G401 (cell line): Measurements from ENCODE around the gene SH3TC1. TPM values are rescaled to one million over a fixed set of nuclear protein-coding genes. Genes with fewer than 3 reads are reported as not detected.

Experiments used
- DNase-seq: peaks from one replicate; pipeline ENCODE4 v3.0.0-alpha.2; 2015; ENCODE audit warnings: low spot score
- in situ Hi-C: cut with HindIII; loops from 2 replicates; pipeline ENCODE4 v1.10.0; 2016; ENCODE audit warnings: low sequenced_read_pairs, mixed read lengths
- total RNA-seq: library from RNA; depleted of rRNA; stranded (reverse); fragments of >200 nt; shearing (Covaris generic); gene quantifications from 2 replicates; pipeline ENCODE4 v1.2.3, GENCODE V29; 2014

Gene SH3TC1
- total RNA-seq, 1 experiment from 2014 or later, result not detected

DNA sequence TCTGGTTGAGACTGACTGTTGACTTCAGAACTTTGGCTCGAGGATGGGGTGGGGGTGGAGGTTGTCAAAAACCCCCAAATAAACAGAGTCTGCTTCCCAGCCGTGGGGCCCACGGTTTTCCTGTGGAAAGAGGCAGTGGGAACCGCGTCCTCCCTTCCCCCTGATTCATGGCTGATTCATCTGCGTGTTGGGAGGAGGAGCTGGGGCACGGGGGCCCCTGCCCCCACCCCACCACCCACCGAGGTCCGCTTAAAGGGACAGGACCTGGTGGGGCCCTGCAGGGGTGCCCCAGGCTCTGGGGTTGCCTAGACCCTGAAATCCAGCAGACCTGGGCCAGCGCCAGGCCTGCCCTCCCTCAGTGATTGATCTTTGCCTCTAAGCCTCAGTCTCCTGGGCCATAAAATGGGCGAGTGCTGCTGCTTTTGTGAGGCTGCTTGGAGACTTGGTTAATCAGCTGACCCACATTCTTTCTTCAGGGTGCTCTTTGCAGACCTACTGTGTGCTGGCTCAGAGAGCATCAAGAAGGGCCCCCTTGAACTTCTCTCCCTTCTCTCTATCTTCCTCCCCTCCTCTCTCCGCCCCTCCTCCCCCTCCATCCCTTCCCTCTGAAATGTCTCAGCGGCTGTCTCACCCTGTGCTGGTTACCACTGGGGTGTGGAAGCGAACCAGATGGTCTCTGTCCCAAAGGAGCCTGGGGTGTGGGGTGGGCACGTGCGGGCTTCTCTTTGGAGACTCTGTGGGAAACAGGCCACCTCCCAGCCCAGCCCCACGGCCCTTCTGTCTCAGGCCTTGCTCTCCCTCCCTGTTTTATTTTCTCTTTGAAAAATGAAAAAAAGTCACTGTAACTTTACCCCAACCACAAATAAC is 79.6 kb downstream of the SH3TC1 start:
- no peak for DNase-seq
- in situ Hi-C loops, result no loop called here

DNA sequence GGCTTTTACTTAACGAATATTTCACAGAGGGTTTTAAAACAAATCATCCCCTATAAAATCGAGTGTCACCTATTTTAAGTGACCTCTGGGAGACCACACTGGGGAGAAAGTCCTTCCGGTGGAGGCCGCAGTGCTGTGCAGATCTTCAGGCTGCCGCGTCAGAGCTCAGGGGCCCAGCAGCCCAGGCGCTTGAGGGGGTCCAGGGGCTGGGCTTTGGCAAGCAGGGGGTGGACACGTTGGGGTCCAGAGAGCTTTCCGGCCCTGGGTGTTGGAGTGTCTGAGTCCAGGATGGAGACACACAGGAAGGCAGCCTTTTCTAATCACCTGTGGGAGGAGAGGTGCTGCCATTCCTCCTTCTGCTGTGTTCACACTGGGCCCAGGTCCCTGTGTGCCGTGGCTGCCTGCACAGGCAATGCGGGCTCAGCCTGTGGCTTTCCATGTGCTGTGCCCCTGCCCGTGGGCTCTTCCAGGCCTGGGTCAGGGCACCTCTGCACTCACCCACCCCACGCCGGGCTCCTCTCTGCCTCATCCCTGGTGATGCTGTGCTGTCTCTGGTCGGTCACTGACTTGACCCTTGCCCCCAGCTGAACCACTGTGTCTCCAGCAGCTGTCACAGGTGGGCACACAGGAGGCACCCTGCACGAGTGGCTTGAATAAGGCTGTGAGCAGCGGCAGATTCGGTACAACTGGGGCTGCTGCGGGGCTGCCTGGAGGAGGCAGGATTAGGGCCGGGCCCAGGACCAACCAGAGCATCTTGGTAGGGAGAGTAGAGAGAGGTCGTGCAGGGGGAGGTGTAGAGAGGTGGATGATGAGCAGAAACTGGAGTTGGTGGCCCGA is 80.4 kb downstream of the SH3TC1 start:
- in situ Hi-C loops, result no loop called here
- no peak for DNase-seq

DNA sequence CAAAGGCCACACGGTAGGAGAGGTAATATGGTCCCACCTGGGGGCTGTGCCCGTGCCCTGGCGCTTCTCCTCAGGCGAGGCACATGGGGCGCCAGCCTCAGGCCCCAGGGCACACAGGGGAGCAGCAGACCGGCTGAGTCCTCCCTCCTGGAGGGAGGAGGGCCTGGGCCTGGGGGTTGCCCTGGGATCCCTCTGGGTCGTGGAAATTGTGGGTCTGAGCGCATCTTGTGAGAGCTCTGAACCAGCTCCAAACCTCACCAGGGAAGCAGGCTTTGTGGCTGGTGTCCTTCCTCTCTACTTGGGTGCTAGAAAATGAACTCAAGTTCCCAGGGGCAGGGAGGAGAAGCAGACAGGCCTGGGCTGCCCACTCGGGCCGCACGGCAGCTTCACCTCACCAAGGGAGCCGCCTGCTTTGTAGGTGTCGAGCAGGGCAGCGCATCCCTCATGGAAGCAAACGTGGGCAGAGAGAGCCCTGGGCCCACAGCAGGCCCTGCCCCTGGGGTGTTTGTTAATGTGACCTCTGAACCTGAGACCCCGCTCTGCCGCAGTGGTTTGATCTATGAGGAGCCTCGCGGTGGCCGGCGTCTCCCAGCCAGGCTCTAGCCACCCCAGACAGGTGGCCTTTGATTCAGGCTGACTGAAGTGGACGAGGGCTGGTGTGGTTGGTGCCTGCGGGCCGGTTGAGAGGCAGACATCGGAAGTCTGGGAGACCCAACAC is 81.2 kb downstream of the SH3TC1 start:
- in situ Hi-C loops, result no loop called here
- no peak for DNase-seq

DNA sequence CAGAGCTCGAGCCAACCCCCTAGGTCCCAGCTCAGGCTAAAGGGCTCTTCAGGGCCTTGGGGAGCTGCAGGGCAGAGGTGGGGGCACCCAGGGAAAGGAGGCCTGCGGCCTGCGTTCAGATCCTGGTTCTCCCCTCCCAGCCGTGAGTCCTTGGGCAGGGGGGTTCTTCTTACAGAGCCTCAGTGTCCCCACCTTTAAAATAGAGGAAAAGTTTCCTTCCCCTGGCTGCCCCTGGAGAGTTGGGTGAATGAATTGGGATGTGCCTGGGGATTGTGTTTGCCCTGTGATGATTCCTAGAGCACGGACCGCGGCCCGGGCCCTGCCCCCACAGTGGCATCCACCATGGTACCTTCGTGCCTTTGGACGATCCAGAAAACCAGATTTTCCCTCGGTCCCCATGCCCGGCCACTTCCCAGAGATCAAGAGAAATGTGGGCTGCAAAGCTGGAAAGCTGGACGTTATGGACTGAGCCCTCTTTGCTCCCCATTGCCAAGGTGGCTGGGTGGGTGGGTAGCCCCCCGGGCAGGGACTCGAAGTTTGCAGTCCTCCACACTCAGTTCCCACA is 81.9 kb downstream of the SH3TC1 start:
- DNase-seq, result no peak

DNA sequence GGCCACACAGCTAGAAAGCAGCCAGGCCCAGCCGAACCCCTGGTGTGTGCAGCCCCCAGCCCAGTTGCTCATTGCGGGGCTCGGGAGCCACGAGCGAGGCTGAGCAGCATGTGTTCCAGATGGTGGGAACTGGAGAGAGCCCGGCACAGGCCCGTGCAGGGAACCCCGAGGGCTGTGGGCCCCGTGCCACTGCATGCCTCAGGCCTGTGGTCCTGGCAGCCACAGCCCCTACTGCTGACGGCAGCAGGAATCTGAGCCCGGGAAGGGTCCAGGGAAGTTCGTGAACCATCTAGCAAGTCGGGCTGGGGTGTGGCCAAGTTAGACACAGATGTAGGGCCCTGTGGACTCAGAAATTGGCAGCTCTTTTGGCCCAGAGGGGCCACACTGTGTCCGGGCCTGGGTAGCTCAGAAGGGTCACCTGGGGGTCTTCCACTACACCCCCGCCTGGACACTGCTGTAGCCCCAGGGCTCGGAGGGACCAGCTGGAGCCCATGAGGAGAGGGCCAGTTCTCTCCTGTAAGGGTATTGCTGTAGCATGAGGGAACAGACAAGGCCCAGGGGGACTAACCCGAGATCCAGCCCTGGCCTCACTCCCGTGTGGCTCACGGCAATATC is 82.5 kb downstream of the SH3TC1 start:
- DNase-seq, result no peak
- in situ Hi-C loops, result no loop called here

More for the DNA sequence above, 81.9 kb downstream of the SH3TC1 start:
- in situ Hi-C loops, result no loop called here

DNA sequence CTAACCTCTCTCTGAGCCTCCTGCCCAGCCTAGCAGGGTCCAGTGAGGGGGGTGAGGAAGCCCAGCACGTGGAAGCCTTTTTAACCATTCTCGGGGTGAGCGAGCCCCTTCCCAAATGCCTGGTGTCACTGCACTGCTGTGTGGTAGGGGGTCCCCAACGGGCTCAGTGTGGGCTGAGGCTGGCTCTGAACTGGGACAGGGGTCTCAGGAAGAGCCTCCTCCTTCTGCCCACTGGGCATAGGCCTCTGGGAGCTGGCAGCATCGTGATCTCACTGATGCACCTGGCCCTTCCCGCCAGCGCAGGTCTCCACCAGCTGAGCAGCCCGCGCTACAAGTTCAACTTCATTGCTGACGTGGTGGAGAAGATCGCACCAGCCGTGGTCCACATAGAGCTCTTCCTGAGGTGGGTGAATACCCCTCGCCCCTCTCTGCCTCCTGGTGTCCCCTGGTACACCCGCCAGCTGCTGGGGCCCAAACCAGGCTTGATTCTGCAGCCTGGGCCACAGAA is 83.1 kb downstream of the SH3TC1 start:
- no peak for DNase-seq
- in situ Hi-C loops, result no loop called here

DNA sequence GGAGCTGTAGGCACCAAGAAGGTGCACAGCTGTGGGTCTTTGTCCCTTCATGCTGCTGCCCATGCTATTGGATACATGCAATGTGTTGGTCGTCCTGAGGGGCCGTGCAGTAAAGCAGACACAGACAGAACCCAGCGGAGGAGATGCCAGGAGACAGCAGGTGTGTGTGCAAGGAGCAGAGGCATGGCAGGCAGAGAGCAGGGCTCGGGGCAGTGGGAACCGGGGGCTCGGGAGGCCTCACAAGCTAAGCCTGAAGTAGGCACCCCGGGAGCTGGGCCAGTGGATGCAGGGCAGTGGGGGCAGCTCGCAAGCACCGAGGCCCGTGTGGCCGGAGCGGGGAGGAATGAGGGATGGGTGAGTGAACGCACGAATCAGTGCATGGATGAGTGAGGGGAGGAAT is 83.7 kb downstream of the SH3TC1 start:
- DNase-seq, result no peak
- in situ Hi-C loops, result no loop called here

DNA sequence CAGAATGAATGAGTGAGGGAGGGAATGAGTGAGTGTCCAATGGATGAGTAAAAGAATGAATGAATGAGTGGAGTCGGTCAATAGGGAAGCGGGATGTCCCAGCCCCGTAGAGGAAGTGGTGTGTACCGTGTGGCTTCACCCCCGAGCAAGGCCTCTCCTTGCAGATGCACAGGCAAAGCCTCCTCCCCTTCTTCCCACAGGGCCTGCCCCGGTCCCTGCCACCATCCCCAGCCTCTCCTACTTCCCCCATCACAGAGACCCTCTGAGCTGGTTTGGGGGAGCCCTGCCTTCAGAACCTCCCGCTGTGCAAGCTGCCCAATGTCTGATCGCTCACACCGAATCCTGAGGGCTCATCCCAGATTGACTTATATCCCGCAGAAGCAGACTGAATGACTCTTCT is 84.1 kb downstream of the SH3TC1 start:
- DNase-seq, result no peak
- in situ Hi-C loops, result no loop called here

DNA sequence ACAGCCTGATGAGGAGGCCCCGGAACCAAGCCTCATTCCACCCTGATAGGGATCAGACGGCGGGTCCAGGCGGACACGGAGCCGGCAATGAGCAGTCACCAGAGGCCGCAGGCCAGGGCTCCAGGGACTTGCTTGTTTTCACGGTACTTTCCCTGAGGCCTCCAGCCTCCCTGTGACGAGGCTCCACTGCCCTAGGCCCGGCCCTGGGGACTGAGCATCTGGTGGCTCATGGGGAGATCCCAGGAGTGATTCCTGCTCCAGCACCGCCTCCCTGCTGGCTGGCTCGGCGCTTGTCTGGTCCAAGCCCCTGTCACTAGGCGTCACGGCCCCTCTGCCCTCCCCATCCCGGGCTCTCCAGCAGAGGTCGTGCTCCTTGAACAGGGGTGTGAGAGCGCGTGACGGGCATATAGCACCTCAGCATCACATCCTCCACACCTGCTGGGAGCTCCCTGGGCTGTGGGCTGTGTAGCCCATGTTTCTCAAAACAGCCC is 84.6 kb downstream of the SH3TC1 start:
- DNase-seq, result no peak
- in situ Hi-C loops, result no loop called here

DNA sequence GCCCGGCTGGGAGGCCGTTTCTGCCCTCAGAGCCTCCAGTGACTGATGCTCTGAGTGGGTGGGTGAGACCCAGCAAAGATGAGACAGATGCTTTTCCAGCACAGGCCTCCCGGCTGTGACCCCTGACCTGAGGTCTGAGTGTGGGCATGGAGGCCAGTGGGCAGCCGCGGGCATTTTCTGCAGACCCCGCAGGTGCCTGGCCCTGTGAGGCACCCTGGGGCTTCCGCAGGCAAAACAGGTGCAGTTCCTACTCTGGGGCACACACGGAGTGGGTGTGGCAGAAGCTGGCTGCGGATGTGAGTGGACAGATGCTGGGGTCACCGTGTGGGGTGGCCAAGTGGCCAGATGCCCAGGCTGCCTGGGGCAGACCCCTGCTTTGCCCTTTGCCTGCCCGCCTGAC is 85.3 kb downstream of the SH3TC1 start:
- in situ Hi-C loops, result no loop called here
- DNase-seq, result no peak

DNA sequence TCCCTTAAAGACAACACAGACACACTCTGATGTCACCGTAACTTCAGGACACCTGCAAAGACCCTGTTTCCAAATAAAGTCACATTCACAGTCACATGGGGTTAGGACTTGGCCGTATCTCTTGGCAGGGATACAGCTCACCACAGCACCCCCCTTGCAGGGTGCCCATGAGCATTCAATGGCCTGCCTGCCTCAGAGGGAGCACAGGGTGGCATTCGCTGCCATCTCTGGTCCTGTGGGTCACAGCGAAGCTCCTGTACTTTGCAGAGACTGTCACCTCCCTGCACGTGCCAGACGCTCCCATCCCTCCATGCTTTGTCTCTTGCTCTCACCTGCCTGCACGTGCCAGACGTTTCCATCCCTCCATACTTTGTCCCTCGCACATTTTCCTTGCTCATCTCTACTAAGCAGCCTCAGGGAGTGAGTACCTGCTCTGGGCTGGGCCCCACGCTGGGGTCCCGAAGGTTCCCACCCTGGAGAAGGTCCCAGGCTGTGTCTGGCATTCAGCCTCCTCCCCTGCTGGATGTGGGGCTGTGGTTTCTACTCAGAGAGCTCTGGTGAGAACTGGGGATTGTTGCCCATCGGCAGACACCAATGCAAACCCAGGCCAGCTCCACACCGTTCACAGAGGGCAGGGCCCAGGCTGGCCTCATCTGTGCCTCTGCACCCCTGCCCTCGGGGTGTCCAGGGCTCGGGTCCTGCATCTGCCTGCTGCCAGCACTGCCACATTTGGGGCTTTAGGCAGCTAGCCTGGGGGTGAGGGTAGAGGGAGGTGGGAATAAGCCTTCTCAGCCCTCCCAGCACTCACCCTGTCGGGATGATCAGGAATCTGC is 86.3 kb downstream of the SH3TC1 start:
- DNase-seq, result no peak
- in situ Hi-C loops, result no loop called here

DNA sequence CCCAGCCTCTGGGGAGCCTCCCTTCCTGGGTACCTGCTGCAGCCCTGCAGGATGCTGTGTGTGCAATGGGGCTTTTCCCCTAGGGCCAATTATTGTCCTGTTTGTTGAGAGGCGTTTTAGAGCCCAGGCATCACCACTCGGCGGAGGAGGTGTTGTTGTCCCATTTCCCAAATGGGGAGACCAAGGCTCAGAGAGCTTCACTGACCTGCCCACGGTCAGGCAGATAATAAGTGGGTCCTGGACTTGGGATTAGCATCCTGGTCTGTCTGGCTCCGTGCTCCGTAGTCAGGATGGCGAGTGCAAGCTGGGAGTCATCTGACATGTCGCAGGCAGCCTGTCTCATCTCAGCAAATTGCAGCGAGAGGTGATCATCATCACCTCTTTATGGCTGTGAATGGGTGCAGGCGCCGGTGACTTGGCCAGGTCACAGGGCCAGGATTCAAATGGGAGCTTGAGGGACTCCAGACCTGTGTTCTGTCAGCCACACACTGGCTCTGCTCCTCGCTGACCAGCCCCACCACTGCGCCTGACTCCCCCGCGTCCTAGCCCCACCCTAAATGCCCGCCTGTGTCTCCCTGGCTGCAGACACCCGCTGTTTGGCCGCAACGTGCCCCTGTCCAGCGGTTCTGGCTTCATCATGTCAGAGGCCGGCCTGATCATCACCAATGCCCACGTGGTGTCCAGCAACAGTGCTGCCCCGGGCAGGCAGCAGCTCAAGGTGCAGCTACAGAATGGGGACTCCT is 87.1 kb downstream of the SH3TC1 start:
- DNase-seq, result no peak
- in situ Hi-C loops, result no loop called here

DNA sequence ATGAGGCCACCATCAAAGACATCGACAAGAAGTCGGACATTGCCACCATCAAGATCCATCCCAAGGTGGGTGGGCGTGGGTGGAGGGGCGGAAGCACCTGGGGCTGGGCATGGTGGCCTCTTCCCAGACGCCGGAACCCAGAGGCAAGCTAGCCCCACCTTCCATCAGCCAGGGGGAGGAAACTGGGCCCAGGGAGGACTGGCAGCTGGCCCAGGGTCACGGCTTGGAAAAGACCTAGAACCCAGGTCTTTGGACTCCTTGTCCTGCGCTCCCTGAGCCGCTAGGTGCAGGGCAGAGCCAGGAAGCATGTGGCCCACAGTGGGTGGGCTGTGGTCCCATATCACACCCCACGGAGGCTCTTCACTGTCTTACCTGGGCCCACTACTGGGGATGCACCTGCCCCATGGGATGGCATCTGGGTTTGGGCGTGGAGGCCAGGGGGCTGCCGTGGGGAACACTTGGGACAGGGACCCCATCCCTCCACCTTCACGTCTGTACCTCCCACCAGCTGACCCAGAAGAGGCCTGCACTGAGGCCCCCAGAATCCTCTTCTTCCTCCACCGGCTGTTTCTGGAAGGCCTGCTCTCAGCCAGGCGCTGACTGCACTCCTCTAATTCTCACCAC is 87.7 kb downstream of the SH3TC1 start:
- in situ Hi-C loops, result no loop called here
- DNase-seq, result no peak

DNA sequence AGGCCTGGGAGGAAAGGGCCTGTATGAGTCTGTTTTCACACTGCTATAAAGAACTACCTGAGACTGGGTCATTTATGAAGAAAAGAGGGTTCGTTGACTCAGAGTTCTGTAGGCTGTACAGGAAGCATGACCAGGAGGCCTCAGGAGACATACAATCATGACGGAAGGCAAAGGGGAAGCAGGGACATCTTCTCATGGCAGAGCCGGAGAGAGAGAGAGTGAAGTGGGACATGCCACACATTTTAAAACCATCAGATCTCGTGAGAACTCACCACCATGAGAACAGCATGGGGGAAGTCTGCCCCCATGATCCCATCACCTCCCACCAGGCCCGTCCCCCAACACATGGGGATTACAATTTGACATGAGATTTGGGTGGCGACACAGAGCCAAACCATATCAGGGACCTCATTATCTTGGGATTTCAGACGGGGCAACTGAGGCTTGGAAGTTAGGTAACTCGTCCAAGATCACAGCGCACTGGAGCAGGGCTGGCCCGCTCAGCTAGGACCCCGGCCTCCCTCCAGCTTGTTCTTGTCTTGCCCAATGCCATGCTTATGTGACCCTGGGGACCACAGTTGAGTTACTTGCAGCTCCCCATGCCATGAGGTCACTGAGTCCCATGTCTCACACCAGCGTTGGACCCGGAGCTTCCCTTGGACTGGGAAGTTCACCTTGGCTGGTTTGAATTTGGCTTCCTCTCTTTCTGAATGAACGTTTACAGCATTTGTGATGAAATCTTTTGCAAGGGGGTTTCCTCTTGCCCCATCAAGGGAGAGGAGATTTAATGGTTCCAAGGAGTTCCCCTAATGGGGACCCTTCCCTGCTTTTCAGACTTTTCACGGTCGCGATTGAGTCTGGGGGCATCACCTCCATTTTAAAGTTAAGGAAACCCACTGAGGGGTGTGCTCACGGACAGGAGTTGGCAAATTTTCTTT is 88.5 kb downstream of the SH3TC1 start:
- in situ Hi-C loops, result no loop called here
- DNase-seq, result no peak

DNA sequence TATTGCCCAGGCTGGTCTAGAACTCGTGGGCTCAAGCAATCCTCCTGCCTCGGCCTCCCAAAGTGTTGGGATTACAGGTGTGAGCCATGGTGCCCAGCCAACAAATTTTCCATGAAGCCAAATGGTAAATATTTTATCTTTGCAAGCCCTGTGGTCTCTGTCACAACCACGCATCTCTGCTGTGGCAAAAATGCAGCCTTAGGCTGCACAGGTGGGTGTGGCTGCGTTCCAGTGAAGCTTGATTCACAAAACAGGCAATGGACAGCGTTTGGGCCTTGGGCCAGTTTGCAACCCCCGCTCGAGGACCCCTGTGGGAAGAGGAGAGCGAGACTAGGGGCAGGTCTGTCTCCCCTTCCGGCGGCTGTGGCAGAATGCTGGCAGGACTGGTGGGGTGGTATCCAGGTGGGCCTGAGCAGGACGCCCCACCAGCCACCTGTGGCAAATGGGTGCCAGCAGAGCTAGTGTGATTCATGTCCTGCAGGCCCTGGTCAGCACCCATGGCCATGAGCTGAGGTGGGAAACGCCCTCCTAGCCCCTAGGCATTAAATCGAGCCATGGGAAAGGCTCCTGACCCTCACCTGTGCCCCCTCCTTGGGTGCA is 90.2 kb downstream of the SH3TC1 start:
- in situ Hi-C loops, result no loop called here
- DNase-seq, result no peak
